Ascending aorta (tissue), 2 donors: ENCODE results near the gene OXCT1. TPM values are rescaled to one million over a fixed set of nuclear protein-coding genes. Genes with fewer than 3 reads are reported as not detected.

ENCODE experiments used
- DNase-seq, 2 donors: peaks; one replicate each; pipeline ENCODE4 v3.0.0-alpha.2; 2019; ENCODE audit warnings: low spot score in 2 of 2
- H3K27ac ChIP-seq, 2 donors: fragments of 200-600 bp; sonication (generic); one replicate each; pipeline ENCODE4 v1.5.1; 2016 to 2017; ENCODE audit warnings: mild to moderate bottlenecking in 1 of 2
- H3K27me3 ChIP-seq: fragments of 200-600 bp; sonication (generic); one replicate; pipeline ENCODE4 v1.5.1; 2017
- H3K36me3 ChIP-seq, 2 donors: fragments of 200-600 bp; sonication (generic); one replicate each; pipeline ENCODE4 v1.5.1; 2016
- H3K4me1 ChIP-seq, 2 donors: fragments of 200-600 bp; sonication (generic); one replicate each; pipeline ENCODE4 v1.5.1; 2016 to 2017; ENCODE audit warnings: mild to moderate bottlenecking in 1 of 2
- H3K4me3 ChIP-seq, 2 donors: fragments of 200-600 bp; sonication (generic); one replicate each; pipeline ENCODE4 v1.5.1; 2016 to 2017; ENCODE audit warnings: mild to moderate bottlenecking in 1 of 2
- H3K9me3 ChIP-seq, 2 donors: fragments of 200-600 bp; sonication (generic); one replicate each; pipeline ENCODE4 v1.5.1; 2016
- intact Hi-C: fragments of 100-400 bp; cut with DNase I; formaldehyde crosslinking; loops from one replicate; pipeline ENCODE4 v1.15.1; 2023
- total RNA-seq: library from RNA; depleted of rRNA; stranded (reverse); fragments of >200 nt; gene quantifications from one replicate; pipeline ENCODE4 v1.1.0, GENCODE V29; 2016
- TF ChIP-seq, protein P1 (sequence below), 3 experiments: fragments of 200-600 bp in 2 of 3; fragments of 450-650 bp in 1 of 3; sonication (generic) in 2 of 3; IDR thresholded peaks; one replicate each; pipeline ENCODE4 v1.5.1; 2016 to 2019; ENCODE audit warnings: antibody characterized with exemption in 3 of 3, mild to moderate bottlenecking in 1 of 3, moderate library complexity in 1 of 3

OXCT1 gene
- total RNA-seq, 1 donor from 2014 or later: 3.1 TPM

- no peak for DNase-seq
- H3K27me3 ChIP-seq: no peaks in the 10 kb centered on the region
- no peaks in the 10 kb centered on the region for H3K36me3 ChIP-seq
- H3K4me3 ChIP-seq: no peak overlapping the region
- H3K4me1 ChIP-seq: peaks cover 0 to 12% of the 10 kb centered on the region in 2 donors
- H3K9me3 ChIP-seq: no peaks in the 10 kb centered on the region
- intact Hi-C loops: loop anchor here (10.0 kb wide), 1 partner anchor 627 kb away; no protein-coding TSS in a partner anchor
- TF ChIP-seq, protein P1, sequence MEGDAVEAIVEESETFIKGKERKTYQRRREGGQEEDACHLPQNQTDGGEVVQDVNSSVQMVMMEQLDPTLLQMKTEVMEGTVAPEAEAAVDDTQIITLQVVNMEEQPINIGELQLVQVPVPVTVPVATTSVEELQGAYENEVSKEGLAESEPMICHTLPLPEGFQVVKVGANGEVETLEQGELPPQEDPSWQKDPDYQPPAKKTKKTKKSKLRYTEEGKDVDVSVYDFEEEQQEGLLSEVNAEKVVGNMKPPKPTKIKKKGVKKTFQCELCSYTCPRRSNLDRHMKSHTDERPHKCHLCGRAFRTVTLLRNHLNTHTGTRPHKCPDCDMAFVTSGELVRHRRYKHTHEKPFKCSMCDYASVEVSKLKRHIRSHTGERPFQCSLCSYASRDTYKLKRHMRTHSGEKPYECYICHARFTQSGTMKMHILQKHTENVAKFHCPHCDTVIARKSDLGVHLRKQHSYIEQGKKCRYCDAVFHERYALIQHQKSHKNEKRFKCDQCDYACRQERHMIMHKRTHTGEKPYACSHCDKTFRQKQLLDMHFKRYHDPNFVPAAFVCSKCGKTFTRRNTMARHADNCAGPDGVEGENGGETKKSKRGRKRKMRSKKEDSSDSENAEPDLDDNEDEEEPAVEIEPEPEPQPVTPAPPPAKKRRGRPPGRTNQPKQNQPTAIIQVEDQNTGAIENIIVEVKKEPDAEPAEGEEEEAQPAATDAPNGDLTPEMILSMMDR (IDR thresholded peaks at IDR 0.05): no peak
- no peak overlapping the region for H3K27ac ChIP-seq
These were observed 48.2 kb downstream of the OXCT1 start for GRCh38 chr5:41822036-41822435.

DNA sequence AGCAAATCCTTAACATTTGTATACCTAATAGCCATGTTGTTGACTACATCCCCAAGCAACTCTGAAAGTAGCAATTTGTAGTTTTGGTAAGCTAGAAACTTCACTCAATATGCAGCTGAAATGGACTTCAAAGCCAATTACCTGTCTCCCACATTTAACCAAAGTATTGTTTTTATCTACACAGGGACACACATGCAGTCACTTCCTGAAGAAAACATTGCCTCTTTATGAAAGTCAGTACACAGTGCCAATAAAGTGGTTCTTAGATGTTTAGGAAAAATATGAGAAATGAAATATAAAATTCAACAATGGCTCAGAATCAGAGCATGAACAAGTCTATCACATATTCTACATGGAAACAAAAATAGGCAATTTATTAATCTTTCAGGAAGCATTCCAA lies 49.2 kb downstream of the OXCT1 start:
- Histone ChIP-seq H3K9me3 (no peaks in the 10 kb centered on the region), H3K27ac (no peak overlapping the region), H3K4me3 (no peak overlapping the region), H3K4me1 (peaks cover 0 to 12% of the 10 kb centered on the region in 2 donors), H3K36me3 (no peaks in the 10 kb centered on the region), H3K27me3 (no peaks in the 10 kb centered on the region)
- TF ChIP-seq, protein P1 (IDR thresholded peaks at IDR 0.05): no peak
- no peak for DNase-seq
- intact Hi-C loops: loop anchor here (10.0 kb wide), 1 partner anchor 626 kb away; no protein-coding TSS in a partner anchor

DNA sequence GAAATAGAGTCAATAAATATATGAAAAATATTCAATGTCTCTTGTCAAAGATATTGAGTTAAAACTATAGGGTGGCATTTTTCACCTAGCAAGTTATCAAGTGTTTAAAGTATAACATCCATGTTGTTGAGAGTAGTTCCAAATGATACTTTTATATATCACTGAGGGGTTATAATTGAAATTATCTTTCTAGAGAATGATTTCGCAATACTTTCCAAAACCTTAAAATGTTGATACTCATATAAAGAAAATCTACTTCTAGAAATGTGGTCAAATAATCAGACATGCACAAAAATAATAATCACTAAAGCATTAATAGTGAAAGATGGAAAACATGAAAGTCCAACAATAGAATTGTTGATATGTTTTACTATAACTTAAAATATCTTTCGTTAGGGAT lies 50.1 kb downstream of the OXCT1 start:
- Histone ChIP-seq H3K27ac (no peak overlapping the region), H3K4me3 (no peak overlapping the region), H3K9me3 (no peaks in the 10 kb centered on the region), H3K36me3 (no peaks in the 10 kb centered on the region), H3K27me3 (no peaks in the 10 kb centered on the region), H3K4me1 (peaks cover 0 to 14% of the 10 kb centered on the region in 2 donors)
- no peak for DNase-seq
- intact Hi-C loops: loop anchor here (10.0 kb wide), 1 partner anchor 625 kb away; no protein-coding TSS in a partner anchor
- TF ChIP-seq, protein P1 (IDR thresholded peaks at IDR 0.05): no peak

- H3K9me3 ChIP-seq: no peaks in the 10 kb centered on the region
- H3K4me3 ChIP-seq: no peak overlapping the region
- DNase-seq: no peak
- intact Hi-C loops: no loop called here
- H3K27me3 ChIP-seq: no peaks in the 10 kb centered on the region
- H3K4me1 ChIP-seq: peaks cover 0 to 5% of the 10 kb centered on the region in 2 donors
- no peaks in the 10 kb centered on the region for H3K36me3 ChIP-seq
- no peak overlapping the region for H3K27ac ChIP-seq
- TF ChIP-seq, protein P1 (IDR thresholded peaks at IDR 0.05): no peak
These were observed 52.5 kb downstream of the OXCT1 start for GRCh38 chr5:41817625-41818301.

DNA sequence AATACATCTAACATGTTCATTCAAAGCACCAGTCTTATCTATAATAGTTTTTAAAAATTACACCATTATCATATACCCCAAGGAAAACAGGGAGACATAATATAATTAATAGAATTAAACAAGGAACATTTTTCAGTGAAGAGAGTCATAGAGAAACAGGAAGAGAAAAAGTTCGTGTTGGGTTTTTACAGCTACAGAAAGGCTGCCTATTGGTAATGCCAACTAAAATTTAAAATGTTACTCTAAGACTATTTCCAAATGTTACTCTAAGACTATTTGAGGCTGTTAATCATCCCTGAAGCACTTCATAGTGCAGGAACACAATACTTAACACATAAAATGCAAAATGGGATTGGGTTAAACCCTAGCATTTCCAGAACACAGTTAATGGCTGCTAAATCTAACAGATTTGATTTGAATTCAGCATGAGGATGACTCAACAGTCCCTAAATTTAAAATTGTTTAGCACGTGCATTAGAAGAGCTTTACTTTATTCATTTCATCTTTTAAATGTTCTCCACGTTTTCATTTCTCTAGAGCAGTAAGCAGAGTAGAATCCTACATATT lies 54.5 kb downstream of the OXCT1 start:
- TF ChIP-seq, protein P1 (IDR thresholded peaks at IDR 0.05): no peak
- intact Hi-C loops: no loop called here
- Histone ChIP-seq H3K4me3 (peak overlapping the region in 1 of 2 donors; percentile 27), H3K27ac (peak overlapping the region; percentile 46 to 71), H3K4me1 (peaks cover 0 to 10% of the 10 kb centered on the region in 2 donors), H3K36me3 (no peaks in the 10 kb centered on the region), H3K9me3 (no peaks in the 10 kb centered on the region), H3K27me3 (no peaks in the 10 kb centered on the region)
- no peak for DNase-seq
